Activated naive CD8-positive, alpha-beta T cell treated with anti-CD3 and anti-CD28 coated beads, Interleukin-2, amount 10 ng/mL, durations not matched to agents 7 days and 5 days (primary cell): Measurements from ENCODE around the gene STK32C. TPM values are rescaled to one million over a fixed set of nuclear protein-coding genes. Genes with fewer than 3 reads are reported as not detected.

Experiments
- ATAC-seq: fragments of 150-1000 bp; cut with Tn5 transposase; one replicate; pipeline ENCODE4 v1.10.0; 2021; ENCODE audit warnings: low read depth, moderate library complexity
- POLR2A ChIA-PET: fragments of 350-600 bp; sonication (Branson Sonifier 250); formaldehyde crosslinking; loops from one replicate; lab custom pipeline; 2021; ENCODE audit warnings: antibody characterized with exemption; lab: Charles Lee
- DNase-seq: peaks from one replicate; pipeline ENCODE4 v3.0.0; 2021
- H3K27ac Mint-ChIP-seq: one replicate; pipeline ENCODE4 v1.8.0; 2022; ENCODE audit warnings: mild to moderate bottlenecking, mixed read lengths
- H3K27me3 Mint-ChIP-seq: one replicate; pipeline ENCODE4 v1.8.0; 2022; ENCODE audit warnings: mild to moderate bottlenecking, moderate library complexity, mixed read lengths
- H3K36me3 Mint-ChIP-seq: one replicate; pipeline ENCODE4 v1.8.0; 2021; ENCODE audit warnings: mild to moderate bottlenecking, mixed read lengths
- H3K4me1 Mint-ChIP-seq: one replicate; pipeline ENCODE4 v1.8.0; 2021; ENCODE audit warnings: mixed read lengths
- H3K4me3 Mint-ChIP-seq: one replicate; pipeline ENCODE4 v1.8.0; 2022; ENCODE audit warnings: mild to moderate bottlenecking, moderate library complexity, mixed read lengths
- H3K9me3 Mint-ChIP-seq: one replicate; pipeline ENCODE4 v1.8.0; 2021; ENCODE audit warnings: mixed read lengths
- total RNA-seq, 2 experiments: library from RNA; stranded (reverse); gene quantifications; one replicate each; pipeline ENCODE4 v1.2.3, GENCODE V29; 2021

STK32C gene
- total RNA-seq, 2 experiments from 2014 or later: 12.5 TPM

DNA sequence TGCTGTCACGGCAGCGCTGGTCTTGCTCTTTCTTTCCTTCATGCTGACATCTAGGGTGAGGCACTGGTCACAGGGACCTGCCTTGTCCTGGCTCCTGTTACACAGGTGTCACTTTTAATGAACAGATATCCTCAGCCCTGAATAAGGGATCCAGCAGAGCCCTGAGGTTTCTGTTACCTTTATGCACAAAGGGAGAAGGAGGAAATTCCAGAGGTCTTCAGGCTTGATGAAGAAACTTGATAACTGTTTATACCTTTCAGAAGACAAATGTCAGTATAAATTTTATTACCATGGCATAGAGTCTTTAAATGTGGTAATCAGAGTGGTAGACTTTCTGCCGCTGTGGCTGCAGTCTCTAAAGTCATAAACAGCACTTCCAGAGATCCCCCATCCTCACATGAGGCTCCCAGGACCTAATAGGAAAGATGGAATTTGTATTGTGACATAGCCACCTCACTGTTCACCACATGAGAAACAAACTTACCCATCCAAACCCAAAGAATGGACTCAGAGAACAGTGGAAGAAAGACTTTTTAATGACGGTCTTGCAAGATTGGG, 27.0 kb upstream of the STK32C start:
- Mint-ChIP-seq H3K27me3 (no peaks in the 10 kb centered on the region), H3K36me3 (peaks cover 10% of the 10 kb centered on the region), H3K27ac (no peak overlapping the region), H3K4me1 (peaks cover 34% of the 10 kb centered on the region), H3K4me3 (no peak overlapping the region), H3K9me3 (no peaks in the 10 kb centered on the region)
- no peak for ATAC-seq
- POLR2A ChIA-PET: no interaction called here
- no peak for DNase-seq

DNA sequence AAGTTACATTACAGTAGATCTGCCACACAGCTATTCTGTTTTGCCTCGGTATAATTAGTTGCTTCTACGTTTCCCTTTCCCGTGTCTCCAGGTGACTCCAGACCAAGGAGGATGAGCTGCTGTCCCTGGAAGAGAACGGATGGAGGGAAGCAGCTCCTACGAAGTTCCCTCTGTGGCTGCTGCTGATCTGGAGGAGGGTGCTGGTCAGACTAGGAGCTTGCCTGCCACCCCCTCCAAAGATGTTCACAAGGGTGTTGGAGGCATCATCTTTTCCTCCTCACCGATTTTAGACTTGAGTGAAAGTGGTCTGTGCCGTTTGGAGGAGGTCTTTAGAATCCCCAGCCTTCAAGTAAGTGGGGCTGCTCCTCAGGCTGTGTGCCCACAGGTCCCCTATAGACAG, 25.6 kb upstream of the STK32C start:
- Mint-ChIP-seq H3K4me3 (peak overlapping the region; percentile 84), H3K27ac (no peak overlapping the region), H3K4me1 (peaks cover 43% of the 10 kb centered on the region), H3K9me3 (no peaks in the 10 kb centered on the region), H3K36me3 (peaks cover 17% of the 10 kb centered on the region), H3K27me3 (no peaks in the 10 kb centered on the region)
- DNase-seq (no peak), ATAC-seq (no peak)
- POLR2A ChIA-PET: interaction anchor here (0.9 kb wide), 1 partner anchor 26 kb away, joined by 5 read pairs; no protein-coding TSS in a partner anchor

DNA sequence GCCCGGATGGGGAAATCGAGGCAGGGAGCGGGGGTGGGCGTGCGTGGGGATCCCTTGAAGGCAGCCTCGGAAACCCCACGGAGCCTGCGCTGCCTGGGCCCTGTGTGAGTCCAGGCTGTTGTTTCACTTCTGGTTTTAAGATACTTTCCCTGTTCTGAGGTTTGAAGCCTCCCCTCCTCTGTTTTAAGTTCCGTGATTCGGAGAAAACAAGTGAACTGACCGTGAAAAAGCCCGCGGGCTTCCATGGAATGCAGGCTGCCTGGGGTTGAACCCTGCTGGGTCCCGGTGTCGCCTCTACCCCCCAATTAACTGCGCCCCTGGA, 24.6 kb upstream of the STK32C start:
- no peak for DNase-seq
- ATAC-seq: peak; percentile 32
- Mint-ChIP-seq H3K36me3 (peaks cover 22% of the 10 kb centered on the region), H3K27me3 (no peaks in the 10 kb centered on the region), H3K27ac (peak overlapping the region; percentile 77), H3K4me1 (peaks cover 49% of the 10 kb centered on the region), H3K4me3 (peak overlapping the region; percentile 84), H3K9me3 (no peaks in the 10 kb centered on the region)
- POLR2A ChIA-PET: no interaction called here

DNA sequence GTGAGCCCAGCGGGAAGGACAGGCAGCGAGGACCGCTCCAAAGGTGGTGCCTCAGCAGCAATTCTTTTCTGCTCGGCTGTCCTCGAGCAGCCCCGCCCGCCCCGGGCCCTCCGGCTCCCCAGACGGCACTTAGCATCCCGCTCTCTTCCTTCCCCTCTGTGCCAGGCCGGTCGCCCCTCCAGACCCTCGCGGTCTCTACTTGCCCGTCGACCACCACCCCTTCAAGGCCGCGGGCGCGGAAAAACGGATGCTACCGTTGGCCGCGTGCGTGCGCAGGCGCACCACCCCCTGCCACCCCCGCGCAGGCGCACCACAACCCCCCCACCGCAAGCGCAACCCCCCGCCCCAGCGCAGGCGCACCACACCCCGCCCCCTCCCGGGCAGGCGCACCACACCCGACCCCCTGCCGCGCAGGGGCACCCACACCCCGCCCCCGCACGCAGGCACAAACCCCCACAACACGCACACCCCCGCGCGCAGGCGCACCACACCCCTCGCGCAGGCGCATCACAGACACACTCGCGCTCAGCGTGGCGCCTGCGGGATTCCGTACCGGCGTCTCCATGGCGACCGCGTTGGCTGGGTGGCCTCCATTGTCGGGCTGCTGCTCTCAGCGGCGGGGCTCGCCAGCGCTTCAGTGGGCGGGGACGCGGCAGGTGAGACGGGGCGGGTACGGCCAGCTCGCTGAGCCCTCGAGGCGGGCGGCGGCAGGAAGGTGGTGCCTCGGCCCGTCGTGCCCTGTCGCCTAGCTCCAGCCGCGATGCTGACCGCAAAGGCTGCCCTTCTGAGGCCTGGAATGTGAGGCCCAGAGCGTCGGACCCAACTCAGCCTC, 24.1 kb upstream of the STK32C start, which contains the start of gene LRRC27:
LRRC27 (plus strand) TSS at position 593 of the 832 bp plus-strand sequence. CDS start 1,332 bp downstream, outside the sequence.
- Mint-ChIP-seq H3K27me3 (no peaks in the 10 kb centered on the region), H3K36me3 (peaks cover 26% of the 10 kb centered on the region), H3K9me3 (no peaks in the 10 kb centered on the region), H3K4me1 (peaks cover 48% of the 10 kb centered on the region), H3K27ac (peak within 1 kb of the TSS; percentile 93), H3K4me3 (peak within 1 kb of the TSS; percentile 84)
- POLR2A ChIA-PET: interaction anchor here (1.2 kb wide), 1 partner anchor 115 kb away, joined by 3 read pairs; no protein-coding TSS in a partner anchor
- DNase-seq (peak; percentile 100), ATAC-seq (peak; percentile 89)

DNA sequence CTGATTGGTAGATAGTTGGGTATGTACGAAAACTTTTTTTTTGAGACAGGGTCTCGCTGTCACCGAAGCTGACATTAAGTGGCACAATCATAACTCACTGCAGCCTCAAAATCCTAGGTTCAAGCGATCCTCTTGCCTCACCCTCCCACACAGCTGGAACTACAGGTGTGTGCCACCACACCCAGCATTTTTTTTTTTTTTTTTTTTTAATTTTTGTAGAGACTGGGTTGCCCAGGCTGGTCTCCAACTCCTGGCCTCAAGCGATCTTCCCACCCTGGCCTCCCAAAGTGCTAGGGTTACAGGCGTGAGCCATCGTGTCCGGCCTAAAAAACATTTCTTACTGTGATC, 22.7 kb upstream of the STK32C start:
- Mint-ChIP-seq H3K27ac (peak overlapping the region; percentile 84), H3K36me3 (peaks cover 36% of the 10 kb centered on the region), H3K4me1 (peaks cover 39% of the 10 kb centered on the region), H3K4me3 (peak overlapping the region; percentile 84), H3K9me3 (no peaks in the 10 kb centered on the region), H3K27me3 (no peaks in the 10 kb centered on the region)
- ATAC-seq (no peak), DNase-seq (no peak)
- POLR2A ChIA-PET: interaction anchor here (0.9 to 1.5 kb wide), 3 partner anchors 9 to 430 kb away, joined by 3 to 7 read pairs (median 3); no protein-coding TSS in a partner anchor

DNA sequence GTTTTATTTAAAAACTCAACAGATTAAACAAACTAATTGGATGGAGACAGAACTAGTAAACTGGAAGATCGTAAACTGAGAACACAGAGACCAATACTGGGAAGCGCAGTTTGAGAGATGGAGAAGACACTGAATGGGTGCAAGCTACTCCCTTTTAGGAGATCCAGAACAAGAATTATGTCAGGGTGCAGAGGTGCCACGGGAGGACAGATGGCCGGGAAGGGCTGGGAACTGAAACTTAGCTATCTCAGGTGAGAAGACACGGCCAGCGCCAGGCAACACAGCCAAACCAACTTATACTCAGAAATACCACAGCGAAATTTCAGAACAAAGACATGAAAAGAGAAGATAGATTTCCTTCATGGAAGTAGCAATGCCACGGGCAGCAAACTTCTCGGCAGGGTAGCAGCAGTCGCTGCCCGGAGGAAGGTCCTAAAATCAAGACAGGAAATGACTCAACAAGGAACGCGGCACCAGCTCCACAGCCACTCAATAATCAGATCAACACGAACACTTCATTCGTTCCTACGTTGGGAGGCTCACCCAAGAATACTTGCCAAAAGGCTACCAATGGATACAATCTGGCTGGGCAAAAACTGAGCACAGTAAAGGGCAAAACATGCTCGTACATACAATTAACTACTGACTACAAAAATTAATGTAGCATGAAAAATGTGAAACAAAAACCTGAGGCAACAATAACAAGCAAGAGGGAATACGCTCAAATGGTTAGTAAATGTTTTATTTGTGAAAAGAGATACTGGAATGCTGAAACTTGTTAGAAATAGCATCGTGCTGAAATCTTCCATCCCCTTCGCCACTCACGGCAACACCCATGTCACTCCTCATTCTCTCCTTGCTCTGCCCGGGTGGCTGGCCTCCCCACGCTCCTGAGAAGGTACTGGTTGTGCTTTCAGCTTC, 22.1 kb upstream of the STK32C start:
- Mint-ChIP-seq H3K4me1 (peaks cover 38% of the 10 kb centered on the region), H3K9me3 (no peaks in the 10 kb centered on the region), H3K27ac (peak overlapping the region; percentile 84), H3K27me3 (no peaks in the 10 kb centered on the region), H3K36me3 (peaks cover 39% of the 10 kb centered on the region), H3K4me3 (peak overlapping the region; percentile 84)
- DNase-seq: no peak
- POLR2A ChIA-PET: interaction anchor here (0.8 to 1.5 kb wide), 4 partner anchors 8 to 430 kb away, joined by 3 to 7 read pairs (median 3); no protein-coding TSS in a partner anchor
- ATAC-seq: no peak

DNA sequence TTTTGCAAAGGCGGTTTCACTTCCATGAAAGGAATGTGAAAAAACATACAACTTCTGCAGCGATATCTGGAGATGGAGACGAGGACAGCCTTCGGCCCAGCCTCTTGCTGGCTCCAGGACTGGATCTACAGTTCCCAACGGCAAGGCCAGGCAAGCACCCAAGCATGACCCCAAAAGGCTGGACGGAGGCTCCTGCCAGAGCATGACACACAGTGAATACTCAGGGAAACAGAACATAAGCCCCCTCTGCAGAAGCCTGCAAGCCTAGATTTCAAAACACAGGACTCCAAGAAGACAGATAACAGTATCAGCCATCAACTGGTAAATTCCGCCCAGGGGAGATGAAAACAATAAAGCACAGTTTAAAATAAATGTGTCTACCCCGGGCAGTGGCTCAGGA, 21.0 kb upstream of the STK32C start:
- Mint-ChIP-seq H3K27me3 (no peaks in the 10 kb centered on the region), H3K9me3 (no peaks in the 10 kb centered on the region), H3K4me3 (peak overlapping the region; percentile 3), H3K27ac (no peak overlapping the region), H3K4me1 (peaks cover 38% of the 10 kb centered on the region), H3K36me3 (peaks cover 46% of the 10 kb centered on the region)
- POLR2A ChIA-PET: no interaction called here
- DNase-seq: no peak
- ATAC-seq: no peak

DNA sequence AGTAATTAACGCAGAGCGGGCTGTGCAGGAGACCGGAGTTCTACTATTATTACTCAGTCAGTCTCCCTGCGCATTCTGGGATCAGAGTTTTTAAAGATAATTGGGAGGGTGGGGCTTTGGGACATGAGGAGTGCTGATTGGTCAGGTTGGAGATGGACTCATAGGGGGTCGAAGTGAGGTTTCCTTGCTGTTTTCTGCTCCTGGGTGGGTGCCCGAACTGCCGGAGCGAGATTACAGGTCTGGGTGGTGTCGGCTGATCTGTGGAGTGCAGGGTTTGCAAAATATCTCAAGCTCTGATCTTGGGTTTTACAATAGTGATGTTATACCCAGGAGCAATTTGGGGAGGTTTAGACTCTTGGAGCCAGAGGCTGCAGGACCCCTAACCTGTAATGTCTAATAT, 20.4 kb upstream of the STK32C start:
- POLR2A ChIA-PET: no interaction called here
- no peak overlapping the region for H3K4me3 Mint-ChIP-seq
- H3K9me3 Mint-ChIP-seq: no peaks in the 10 kb centered on the region
- no peak overlapping the region for H3K27ac Mint-ChIP-seq
- peaks cover 46% of the 10 kb centered on the region for H3K36me3 Mint-ChIP-seq
- DNase-seq: no peak
- peaks cover 35% of the 10 kb centered on the region for H3K4me1 Mint-ChIP-seq
- no peaks in the 10 kb centered on the region for H3K27me3 Mint-ChIP-seq
- no peak for ATAC-seq

DNA sequence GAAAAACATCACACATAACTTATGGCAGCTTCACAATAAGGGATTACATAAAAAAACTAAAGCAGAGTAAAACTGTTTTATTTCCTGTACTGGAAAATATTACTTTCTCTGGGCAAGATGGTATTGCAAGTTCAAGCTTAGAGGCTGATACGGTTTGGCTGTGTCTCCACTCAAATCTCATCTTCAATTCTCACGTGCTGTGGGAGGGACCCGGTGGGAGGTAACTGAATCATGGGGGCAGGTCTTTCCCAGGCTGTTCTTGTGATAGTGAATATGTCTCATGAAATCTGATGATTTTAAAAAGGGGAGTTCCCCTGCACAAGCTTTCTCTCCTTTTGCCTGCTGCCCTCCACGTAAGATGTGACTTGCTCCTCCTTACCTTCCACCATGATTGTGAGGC, 19.2 kb upstream of the STK32C start:
- no peaks in the 10 kb centered on the region for H3K9me3 Mint-ChIP-seq
- H3K4me1 Mint-ChIP-seq: peaks cover 27% of the 10 kb centered on the region
- peaks cover 45% of the 10 kb centered on the region for H3K36me3 Mint-ChIP-seq
- no peak overlapping the region for H3K4me3 Mint-ChIP-seq
- H3K27me3 Mint-ChIP-seq: no peaks in the 10 kb centered on the region
- no peak for DNase-seq
- no peak for ATAC-seq
- POLR2A ChIA-PET: no interaction called here
- H3K27ac Mint-ChIP-seq: peak overlapping the region; percentile 13

DNA sequence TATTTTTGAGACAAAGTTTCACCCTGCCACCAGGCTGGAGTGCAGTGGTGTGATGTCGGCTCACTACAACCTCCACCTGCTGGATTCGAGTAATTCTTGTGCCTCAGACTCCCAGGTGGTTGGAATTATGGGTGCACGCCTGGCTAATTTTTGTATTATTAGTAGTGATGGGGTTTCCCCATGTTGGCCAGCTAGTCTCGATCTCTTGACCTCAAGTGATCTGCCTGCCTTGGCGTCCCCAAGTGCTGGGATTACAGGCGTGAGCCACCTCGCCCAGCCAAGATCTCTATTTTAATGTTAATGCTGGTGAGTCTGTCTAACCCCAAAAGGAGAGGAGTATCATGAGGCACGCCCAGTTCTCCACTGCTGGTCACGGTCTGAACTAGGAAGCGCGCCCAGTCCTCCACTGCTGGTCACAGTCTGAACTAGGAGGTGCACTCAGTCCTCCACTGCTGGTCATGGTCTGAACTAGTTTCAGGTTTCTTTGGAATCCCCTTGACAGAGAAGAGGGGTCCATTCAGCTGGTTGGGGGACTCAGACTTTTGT, 18.7 kb upstream of the STK32C start:
- Mint-ChIP-seq H3K4me3 (no peak overlapping the region), H3K4me1 (peaks cover 27% of the 10 kb centered on the region)
- POLR2A ChIA-PET: no interaction called here

DNA sequence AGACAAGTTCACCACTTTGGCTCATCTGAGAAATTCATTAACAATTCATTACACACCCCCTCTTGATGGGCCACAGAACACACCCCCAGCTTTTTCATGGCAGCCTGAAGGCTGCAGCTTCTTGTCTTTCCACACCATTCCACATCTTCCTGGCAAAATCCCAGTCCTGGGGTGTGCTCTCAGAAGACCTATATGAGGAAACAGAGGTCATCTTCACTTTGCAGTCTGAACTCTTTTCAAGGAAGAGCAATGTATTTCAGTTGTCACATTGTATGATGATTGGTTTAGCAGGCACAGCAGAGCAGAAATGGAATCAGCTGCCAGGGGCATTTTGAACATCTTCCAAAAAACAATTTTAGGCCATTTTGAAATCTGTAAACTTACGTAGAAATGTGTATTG, 16.4 kb upstream of the STK32C start:
- Mint-ChIP-seq H3K9me3 (no peaks in the 10 kb centered on the region), H3K27me3 (peaks cover under 1% of the 10 kb centered on the region), H3K27ac (no peak overlapping the region), H3K4me1 (peaks cover 17% of the 10 kb centered on the region), H3K4me3 (no peak overlapping the region), H3K36me3 (peaks cover 33% of the 10 kb centered on the region)
- ATAC-seq (no peak), DNase-seq (no peak)
- POLR2A ChIA-PET: no interaction called here

More for the DNA sequence above, 18.7 kb upstream of the STK32C start:
- Mint-ChIP-seq H3K9me3 (no peaks in the 10 kb centered on the region), H3K27ac (no peak overlapping the region), H3K27me3 (no peaks in the 10 kb centered on the region), H3K36me3 (peaks cover 43% of the 10 kb centered on the region)
- no peak for ATAC-seq
- DNase-seq: no peak

DNA sequence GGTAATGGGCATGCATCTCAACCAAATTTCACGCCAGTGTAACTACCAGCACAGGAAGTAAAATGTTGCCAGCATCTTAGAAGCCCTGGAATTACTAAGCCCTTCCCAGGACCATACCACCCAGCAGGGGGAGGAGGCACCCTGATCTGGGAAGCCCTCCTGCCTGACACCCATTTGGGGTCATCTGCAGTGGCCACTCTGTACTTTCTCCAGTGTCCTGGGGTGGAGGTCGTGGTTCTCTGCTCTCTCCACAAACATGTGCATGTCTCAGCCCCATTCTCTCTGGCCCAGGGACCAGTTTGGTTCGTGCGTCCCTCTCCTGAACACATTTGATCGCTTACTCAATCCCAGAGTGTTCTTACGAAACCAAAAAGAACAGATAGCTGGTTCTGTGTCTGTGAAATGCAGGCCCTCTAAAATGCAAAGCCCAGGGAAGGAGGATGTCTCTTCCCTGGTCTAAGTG, 14.9 kb upstream of the STK32C start:
- peaks cover 24% of the 10 kb centered on the region for H3K36me3 Mint-ChIP-seq
- DNase-seq (no peak), ATAC-seq (no peak)
- POLR2A ChIA-PET: interaction anchor here (1.2 kb wide), 1 partner anchor 8 kb away, joined by 3 read pairs; no protein-coding TSS in a partner anchor
- H3K4me1 Mint-ChIP-seq: peaks cover 7% of the 10 kb centered on the region
- H3K9me3 Mint-ChIP-seq: no peaks in the 10 kb centered on the region
- no peak overlapping the region for H3K27ac Mint-ChIP-seq
- peaks cover 6% of the 10 kb centered on the region for H3K27me3 Mint-ChIP-seq
- no peak overlapping the region for H3K4me3 Mint-ChIP-seq

DNA sequence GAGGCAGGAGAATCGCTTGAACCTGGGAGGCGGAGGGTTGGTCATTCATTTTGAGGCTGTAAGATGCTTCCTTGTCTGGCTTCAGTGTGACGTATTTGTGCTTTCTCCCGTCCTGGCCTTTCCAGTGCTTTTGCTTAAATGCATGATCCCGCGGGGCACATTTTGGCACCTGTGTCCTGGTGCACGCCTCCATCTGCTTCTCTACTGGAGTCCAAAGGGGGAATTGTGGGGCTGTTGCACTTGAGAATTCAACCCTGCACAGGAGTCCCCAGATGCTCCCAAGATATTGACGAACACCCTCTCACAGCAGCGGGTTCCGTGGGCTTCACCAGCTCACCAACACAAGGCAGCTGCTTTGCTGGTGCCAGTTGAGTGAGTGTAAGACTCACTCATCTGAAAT, 14.0 kb upstream of the STK32C start:
- no peak for ATAC-seq

More for the DNA sequence above, 14.0 kb upstream of the STK32C start:
- H3K9me3 Mint-ChIP-seq: no peaks in the 10 kb centered on the region
- peaks cover 2% of the 10 kb centered on the region for H3K4me1 Mint-ChIP-seq
- POLR2A ChIA-PET: interaction anchor here (1.2 kb wide), 1 partner anchor 9 kb away, joined by 3 read pairs; no protein-coding TSS in a partner anchor
- peaks cover 7% of the 10 kb centered on the region for H3K27me3 Mint-ChIP-seq
- no peak overlapping the region for H3K27ac Mint-ChIP-seq
- no peak for DNase-seq
- peaks cover 19% of the 10 kb centered on the region for H3K36me3 Mint-ChIP-seq
- no peak overlapping the region for H3K4me3 Mint-ChIP-seq
